Fibroblast of skin of back (primary cell): ENCODE measurements around the gene UBE2E1.
"Not testable (repeated sequence)": the region's sequence is repeated elsewhere in the genome, so short reads cannot be mapped to it uniquely, and the experiment has no call there.

ENCODE experiments used
- DNase-seq: peaks from one replicate; pipeline ENCODE4 v3.0.0-alpha.2; 2013

The UBE2E1 gene

DNA sequence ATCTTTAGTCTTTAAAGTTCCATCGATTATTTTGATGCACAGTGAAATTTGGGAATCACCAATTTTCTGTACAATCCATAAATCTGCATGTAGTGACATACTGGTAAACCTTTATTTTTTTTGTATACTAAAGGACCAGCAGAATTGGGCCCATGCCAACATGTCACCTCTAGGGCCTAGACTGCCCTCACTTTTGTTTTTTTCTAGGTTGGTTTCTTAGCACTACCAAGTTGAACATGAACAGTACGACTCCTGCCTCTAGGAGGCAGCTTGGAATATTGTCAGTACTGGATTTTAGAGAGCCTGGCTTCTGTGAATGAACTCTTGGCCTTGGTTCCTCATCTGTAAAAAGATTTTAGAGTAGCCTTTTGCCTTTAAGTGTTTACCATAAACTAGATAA, 78.7 kb downstream of the UBE2E1 start:
- no peak for DNase-seq

DNA sequence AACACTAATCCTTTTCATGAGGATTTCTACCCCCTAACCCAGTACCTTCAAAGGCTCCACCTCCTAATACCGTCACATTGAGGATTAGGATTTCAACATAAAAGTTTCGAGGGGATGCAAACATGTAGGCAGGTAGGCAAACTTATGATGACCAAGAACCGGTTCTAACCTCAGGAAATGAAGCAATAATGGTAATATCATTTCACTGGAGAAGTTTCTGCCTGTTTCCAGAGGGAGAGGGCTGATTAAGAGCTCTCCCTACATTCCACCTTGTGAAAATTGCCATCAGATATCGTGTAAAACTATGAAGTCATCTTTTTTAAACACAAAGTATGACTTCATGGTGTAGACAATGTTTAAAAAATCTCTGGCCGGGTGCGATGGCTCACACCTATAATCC, 79.5 kb downstream of the UBE2E1 start:
- DNase-seq: no peak

DNA sequence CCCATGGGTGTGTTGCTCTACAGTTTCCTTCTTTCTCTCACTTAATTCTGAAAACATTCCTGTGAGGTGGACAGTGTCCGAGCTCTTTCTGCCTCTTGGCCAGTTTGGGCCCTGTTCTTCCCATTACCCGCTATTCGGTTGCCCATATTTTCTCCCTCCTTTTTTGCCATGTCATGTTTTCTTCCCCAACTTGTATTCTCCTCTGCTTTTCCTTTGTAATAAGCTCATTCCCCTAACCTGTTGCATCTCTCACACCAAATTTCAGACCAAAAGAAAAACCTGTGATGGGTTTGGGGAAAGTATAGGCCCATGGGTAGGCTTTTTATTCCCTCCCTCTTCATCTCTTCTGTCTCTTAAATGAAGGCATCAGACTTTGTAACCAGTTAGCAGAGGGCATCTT, 80.6 kb downstream of the UBE2E1 start:
- no peak for DNase-seq

DNA sequence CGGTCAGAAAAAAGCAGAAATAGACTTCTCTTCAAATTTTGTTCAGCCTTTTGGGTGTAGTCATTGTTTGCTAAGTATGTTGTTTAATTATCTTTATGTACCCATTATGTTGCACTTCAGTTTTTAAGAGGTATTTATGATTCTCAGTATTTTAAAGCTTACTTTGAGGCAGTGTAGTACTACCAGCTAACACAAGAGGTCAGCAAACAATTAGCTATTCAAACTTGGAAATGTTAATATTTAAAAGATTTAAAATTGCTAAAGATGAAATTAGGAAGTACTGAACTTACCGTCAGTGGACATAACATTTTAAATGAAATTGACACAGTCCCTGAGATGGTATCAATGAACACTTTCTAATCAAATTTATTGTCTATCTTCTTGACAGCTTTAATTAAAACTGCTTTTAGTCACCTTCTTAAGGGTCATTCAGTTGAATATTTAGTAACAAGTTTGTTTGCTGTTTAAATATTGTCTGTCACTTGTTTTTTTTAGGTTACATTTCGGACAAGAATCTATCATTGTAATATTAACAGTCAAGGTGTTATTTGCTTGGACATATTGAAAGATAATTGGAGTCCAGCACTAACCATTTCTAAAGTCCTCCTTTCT, 83.0 kb downstream of the UBE2E1 start:
- DNase-seq: peak; percentile 34

DNA sequence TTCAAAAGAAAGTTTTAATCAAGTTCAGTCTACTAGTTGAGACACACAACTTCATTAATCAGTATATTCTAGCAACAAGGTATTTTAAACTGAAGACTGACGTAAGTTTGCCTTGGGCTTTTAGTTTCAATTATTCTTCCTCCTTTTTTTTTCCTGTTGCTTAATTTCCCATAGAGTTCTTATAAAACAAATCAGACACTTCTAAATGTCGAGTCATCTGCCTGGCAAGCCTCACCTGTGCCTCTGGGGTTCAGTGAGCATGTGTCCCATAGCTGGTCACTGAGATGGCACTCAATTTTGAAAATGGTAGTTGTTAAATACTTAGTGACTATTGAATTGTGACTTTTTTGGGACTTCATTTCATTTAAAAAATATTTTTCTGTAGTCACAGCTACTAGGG, 83.6 kb downstream of the UBE2E1 start:
- DNase-seq: no peak

DNA sequence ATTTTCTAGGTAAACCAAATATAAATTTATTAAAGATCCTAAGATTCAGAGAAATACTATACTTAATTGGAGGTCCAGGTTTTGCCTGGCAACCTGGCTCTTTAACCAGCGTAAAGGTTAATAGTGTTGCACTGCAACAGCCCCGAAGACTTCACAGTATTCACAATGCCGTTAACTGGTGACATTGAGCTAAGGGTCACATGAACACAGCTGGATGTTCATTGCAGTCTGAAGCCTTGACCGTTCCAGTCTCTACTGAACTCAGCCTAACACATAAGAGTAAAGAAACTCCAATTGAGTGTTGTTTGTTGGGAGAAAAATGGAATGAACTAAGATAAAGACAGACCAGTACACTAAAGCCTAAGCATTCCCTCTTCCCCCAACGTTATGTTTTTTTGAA, 84.2 kb downstream of the UBE2E1 start:
- no peak for DNase-seq

DNA sequence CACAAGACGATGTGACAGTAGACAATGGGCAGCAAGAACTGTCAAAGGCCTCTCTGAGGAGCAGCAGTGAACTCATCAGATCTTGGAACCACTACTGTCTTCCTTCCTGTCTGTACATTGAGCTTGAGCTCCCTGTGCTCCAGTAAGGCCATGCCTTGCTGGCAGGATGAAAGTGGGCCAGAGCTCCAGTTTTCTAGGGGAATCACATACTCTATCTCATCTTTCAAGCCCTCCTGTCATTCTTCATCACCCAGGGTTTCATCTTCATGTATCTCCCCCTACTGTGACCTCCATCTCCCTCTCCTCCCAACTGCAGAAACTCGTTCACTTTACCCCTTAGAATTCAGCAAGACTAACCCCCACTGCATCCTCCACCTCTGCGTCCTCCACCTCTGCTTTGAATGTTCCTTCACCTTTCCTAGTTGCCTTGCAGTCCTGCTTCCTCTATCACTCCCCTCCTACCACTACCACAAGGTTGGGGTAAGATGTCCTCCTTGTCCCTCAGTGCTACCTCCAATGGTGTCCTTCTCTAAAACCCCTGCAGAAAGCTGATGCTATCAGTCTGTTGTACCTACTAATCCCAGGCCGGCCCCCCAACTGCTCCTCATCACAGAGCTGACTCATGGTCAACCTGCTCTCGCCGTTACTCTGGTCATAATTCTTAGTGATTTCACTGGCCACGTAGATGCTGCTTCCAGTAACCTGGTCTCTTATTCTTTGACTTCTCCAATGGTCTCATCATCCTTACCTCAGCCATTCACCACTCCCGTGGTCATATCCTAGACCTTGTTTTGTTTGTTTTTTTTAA, 88.7 kb downstream of the UBE2E1 start:
- no peak for DNase-seq

DNA sequence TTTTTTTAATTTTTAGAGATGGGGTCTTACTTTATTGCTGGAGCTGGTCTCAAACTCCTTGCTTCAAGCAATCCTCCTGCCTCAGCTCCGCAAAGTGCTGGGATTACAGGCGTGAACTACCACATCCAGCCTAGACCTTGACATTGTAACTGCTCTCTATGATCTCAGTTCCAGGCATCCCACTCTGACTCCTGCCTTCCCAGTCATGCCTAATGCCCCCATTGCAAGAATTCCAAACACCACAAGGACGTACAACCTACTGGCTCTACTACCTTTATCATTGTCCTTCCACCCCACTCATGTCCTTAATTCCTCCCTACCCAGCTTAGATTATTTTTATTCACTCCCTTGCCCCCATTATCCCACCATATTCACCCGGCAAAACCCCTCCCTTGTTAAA, 89.4 kb downstream of the UBE2E1 start:
- no peak for DNase-seq

DNA sequence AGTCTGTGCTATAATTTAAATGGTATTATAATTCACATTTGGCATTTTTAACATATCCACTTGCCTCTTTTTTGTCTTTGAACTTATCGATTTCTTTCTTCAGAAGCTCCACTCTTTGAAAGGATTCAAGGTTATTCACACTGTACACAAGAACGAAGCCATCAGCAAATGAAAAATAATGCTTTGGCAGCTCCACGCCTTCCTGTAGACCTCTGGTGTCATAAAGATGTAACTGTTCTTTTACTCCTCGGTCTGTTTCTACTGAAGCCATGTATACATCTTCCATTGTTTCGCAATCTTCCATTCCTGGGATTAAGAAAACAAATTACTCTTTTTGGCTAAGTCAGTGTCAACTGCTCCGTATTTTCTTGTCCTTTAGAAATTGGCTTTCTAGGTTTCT, 95.0 kb downstream of the UBE2E1 start:
- DNase-seq: peak; percentile 32

DNA sequence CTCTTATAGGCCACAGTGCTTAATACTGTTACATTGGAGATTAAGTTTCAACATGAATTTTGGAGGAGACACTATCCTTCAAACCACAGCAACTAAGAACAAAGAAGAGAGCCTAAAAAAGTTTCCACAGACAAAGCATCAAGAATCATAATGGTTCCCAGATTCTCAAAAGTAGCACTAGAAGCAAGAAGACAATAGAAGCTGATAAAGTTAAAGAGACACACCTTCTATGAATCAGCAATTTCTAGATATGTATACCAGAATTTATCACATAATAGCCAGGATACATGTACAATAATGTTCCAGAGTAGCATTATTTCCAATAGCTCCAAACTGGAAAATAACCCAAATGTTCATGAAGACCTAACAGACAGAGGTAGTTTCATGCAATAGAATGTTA, 98.8 kb downstream of the UBE2E1 start:
- DNase-seq: no peak

DNA sequence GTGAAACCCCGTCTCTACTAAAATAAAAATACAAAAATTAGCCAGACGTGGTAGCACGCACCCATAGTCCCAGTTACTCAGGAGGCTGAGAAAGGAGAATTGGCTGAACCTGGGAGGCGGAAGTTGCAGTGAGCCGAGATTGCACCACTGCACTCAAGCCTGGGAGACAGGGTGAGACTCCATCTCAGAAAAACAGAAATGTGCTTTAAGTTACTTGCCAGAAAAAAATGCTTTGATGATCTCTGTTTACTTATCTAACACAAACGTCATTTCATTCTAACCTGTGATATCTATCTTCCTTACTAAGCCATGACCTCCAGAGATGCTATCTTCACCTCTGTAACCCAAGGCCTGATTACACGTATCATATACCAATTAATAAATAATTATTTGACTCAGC, 103.6 kb downstream of the UBE2E1 start:
- no peak for DNase-seq

DNA sequence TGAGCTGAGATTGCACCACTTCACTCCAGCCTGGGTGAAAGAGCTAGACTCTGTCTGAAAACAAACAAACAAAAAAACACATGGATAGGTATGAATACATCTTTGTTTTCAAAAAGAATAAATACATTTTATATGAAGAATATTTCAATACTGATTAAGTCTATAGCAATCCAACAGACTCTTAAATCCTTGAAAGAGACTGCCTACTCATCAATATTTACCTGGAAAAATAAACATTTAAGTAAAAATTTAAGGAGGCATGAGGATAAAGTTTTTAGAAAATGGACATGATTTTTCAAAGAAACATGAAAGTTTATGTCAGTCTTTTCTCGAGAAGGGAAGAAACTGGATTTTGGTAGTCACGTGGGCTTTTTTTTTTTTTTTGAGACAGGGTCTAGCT, 105.6 kb downstream of the UBE2E1 start:
- no peak for DNase-seq

DNA sequence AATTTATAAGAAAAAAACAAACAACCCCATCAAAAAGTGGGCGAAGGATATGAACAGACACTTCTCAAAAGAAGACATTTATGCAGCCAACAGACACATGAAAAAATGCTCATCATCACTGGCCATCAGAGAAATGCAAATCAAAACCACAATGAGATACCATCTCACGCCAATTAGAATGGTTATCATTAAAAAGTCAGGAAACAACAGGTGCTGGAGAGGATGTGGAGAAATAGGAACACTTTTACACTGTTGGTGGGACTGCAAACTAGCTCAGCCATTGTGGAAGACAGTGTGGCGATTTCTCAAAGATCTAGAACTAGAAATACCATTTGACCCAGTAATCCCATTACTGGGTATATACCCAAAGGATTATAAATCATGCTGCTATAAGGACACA, 106.6 kb downstream of the UBE2E1 start:
- not testable (repeated sequence) for DNase-seq

DNA sequence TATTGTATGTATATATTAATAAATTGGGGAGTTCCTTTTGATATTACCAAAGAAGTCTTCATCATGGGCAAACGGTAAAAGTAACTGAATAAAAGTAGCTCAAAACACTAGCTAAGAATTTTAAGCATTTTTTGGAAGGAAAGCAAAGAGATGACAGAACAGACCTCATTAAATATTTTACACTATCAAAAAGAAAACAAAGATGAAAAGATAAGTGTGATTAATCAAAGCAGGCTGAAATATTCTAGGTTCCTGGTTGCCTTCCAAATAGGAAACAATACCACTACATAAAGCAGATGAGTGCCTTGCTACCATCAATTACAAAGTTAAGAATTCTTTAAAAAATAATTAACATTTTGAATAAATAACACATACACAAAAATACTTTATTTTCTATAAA, 107.4 kb downstream of the UBE2E1 start:
- no peak for DNase-seq

DNA sequence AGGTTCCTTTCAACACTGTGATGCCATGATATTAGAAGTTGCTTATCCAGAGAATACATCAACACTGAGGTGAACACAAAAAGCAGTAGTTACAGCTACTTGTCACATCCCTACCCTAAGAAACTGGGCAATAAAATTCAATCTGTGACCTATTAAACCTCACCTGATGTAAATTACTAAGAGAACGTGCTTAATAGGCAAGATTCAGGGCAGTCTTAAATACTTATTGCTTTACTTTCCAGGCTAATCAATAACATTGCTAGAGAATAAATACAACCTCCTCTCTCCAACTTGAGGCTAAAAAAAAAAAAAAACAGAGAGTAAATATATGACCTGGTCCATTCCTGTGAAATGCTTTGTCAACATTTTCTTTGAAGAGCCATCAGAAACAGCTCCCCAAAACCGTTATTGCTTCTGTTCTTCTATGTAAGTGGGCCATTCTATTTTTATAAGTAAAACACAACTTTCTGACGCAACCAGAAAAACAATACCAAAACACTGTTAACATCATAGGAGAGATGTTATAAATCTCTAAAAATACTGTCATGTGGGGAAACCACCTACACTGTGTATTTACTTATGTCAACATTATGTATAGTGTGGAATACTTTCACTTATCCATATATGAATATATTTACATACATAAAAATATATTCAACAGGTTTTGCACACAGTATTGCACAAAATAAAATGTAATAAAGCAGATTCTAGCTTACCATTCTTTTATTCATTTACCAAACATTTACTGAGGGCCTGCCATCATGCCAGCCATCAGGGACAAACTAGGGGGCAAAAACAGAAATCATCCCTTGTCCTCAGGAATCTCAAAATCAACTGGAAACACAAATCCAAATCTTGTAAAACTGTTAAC, 108.4 kb downstream of the UBE2E1 start:
- no peak for DNase-seq

DNA sequence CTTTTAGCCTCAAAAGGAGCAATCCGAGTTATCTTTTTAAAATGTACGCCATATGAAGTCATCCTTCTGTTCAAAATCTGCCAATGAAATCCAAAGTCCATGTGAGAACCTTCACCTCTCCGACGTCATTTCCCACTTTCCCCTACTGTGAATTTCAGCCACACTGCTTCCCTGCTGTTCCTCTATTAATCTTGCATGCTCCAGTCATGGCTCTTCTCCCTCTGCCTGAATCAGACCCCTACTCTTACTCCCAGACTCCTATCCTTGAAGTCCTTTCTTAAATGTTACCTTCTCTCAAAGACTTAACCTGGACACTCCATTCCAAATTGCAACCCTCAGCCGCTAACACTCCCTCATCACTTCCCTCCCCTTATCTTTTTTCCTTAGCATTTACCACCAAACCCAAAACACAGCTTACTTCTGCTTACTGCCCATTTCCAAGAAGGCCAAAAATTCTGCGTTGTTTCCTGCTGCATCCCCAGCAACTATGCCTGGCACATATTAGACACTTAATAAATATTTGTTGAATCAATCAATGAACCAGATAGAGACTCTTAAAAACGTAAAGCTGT, 109.9 kb downstream of the UBE2E1 start:
- DNase-seq: peak; percentile 38

DNA sequence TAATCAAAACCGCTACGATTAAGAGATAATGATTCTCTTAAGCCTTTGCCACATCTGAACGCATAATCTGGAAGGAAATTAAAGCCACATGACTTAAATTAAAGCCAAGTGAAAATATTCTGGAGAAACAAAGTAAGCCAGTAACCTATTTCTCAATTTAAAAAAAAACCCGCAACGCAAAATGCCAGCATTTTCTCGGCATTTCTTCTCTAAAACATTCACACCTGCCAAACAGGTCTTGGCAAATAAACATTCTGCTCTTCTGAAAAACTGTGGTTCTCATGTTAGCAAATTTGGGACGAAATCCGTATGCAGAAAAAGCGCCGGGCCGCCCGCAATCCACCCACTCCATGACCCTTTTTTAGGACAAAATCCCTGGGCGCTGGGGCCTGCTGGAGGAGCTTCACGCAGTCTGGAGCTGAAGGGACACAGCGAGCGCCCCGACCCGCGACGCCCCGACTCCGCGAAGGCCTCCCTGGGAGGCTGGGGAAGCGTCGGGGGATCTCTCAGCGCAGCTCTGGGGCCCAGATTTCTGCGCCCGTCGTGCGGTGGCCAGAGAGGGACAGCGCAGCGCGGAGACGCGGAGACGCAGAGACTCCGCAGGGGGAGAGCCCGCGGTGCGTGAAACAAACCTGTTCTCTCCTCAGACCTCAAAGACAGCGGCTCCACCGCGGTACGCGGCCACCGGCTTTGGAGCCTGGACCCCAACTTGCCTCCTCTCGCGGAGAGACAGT, 110.6 kb downstream of the UBE2E1 start:
- DNase-seq: no peak

DNA sequence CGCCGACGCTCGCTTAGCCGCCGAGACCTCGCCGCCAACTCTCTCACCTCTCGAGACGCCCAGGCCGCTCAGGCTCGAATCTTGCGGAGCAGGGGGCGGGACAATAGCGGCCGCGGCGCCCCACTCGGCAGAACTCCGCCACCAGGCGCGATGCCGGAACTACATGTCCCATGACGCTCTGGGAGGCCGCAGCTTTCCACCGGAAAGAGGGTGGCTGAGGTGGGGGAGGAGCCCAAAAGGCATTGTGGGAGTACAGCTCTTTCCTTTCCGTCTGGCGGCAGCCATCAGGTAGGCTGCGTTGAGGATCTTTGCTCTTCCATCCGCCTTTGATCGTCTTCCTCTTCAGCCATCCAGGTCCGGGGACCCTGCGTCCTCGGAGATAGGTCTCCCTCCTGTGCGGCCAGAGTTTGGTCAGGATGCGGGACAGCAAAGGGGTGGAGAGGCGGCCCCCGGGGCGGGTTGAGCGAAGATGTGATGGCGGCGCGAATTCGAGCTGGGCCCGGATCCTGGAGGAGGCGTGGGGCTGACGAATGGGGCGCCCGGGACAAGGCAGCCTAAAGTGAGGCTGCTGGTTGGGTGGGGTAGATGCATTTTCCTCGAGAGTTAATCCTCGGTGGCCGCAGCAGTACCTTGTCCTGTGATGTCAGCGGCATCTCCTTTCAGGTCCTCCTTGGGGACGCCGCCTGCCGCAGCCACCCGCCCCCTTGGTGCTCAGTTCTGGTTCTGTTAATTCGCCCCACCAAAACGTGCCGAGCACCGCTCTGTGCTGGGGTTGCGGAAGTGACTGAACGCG, 111.3 kb downstream of the UBE2E1 start, which contains the start of the genes NKIRAS1 and RPL15:
Gene NKIRAS1, minus strand, starts transcription at position 105 of the 793 bp plus-strand sequence. CDS start 6,086 bp downstream, outside the sequence.
Gene RPL15, plus strand, starts transcription at position 247 of the 793 bp plus-strand sequence. CDS start 728 bp downstream, outside the sequence.
- DNase-seq: peak; percentile 97

DNA sequence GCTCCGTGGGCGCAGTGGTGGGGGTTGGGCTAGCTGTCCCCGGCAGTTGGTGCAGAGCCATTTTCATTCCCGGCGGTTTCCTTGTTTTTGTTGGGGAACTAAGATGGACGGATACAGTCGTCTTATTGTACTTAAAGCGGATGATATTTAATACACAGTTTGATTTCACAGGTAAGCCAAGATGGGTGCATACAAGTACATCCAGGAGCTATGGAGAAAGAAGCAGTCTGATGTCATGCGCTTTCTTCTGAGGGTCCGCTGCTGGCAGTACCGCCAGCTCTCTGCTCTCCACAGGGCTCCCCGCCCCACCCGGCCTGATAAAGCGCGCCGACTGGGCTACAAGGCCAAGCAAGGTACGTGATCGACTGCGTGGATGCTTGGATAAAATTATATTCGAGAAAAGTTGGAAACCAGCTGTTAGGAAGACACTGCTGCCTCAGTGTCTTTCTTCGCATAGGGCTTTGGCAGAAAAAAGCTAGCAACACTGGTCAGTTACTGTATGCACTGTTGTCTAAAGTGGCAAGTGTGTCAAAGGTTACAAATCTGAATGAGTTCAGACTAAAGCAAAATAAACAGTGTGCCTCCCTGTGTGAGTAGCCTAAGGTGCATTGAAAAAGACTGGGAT, 112.0 kb downstream of the UBE2E1 start:
- peak; percentile 59 for DNase-seq

DNA sequence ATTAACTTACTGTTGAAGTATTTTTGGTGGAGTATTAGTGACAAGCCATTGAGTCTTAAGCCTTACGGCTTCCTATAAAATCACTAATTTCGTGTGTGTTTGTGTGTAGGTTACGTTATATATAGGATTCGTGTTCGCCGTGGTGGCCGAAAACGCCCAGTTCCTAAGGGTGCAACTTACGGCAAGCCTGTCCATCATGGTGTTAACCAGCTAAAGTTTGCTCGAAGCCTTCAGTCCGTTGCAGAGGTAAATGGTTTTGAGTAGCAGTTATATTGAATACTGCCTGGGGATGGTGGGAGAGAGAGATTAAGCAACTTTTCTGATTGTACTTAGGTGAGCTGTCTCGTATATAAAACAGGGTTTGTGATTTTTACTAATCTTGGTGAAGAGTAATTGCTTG, 112.6 kb downstream of the UBE2E1 start:
- not testable (repeated sequence) for DNase-seq

DNA sequence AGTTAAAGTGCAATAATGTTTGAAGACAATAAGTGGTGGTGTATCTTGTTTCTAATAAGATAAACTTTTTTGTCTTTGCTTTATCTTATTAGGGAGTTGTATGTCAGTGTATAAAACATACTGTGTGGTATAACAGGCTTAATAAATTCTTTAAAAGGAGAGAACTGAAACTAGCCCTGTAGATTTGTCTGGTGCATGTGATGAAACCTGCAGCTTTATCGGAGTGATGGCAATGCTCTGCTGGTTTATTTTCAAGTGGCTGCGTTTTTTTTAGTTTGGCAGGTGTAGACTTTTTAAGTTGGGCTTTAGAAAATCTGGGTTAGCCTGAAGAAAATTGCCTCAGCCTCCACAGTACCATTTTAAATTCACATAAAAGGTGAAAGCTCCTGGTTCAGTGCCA, 113.9 kb downstream of the UBE2E1 start:
- DNase-seq: no peak
